GM19438 (cell line): ENCODE data around the gene JPT2.
"Not testable (repeated sequence)": the region's sequence is repeated elsewhere in the genome, so short reads cannot be mapped to it uniquely, and the experiment has no call there.

ENCODE experiments used
- ATAC-seq: cut with Tn5 transposase; IDR thresholded peaks from one replicate; pipeline ENCODE4 v1.9.1; 2021; ENCODE audit warnings: low read depth; ENCODE audit not compliant: unreplicated experiment

Gene JPT2

DNA sequence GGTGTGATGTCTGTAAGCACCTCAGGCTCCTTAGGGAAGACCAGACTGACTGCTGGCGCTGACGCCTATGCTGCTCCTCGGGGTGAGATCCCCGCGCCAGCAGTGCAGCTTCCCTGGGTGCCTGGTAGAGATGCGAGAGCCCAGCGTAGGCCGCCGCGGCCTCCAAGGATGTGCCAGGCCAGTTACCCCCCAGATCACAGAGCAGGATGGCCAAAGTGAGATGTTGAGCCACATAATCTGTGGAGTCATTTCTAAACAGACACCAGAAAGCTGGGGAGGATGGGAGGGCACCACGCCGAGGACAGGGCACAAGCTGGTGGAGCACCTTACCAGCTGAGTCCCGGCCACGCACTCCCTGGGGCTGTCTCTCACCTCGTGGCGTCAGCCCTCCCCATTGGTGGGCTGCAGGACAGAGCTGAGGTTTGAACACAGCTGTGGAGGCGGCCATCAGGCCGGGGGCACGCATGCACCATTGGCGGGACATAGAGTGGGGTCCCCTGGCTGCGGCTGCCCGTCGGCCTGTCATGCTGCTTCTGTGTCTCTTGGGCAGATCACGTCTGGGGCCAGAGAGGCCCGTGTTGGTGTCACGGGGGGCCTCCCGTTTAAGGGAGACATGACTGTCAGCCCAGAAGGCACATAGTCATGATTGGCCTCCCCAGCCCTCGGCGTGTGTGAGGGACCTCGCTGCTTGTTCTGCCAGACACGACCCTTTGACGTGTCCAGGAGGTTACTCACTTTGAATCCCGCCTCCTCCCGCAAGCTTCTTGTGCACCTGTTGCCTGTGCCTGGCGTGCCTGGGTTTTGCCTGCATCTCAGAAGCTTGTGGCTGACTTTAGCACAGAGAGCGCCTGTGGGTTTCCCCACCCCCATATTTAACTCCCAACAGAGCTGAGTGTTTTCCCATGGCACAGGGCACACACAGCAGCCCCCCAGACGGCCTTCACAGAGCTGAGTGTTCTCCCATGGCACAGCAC is 49.9 kb downstream of the JPT2 start:
- ATAC-seq: no peak

DNA sequence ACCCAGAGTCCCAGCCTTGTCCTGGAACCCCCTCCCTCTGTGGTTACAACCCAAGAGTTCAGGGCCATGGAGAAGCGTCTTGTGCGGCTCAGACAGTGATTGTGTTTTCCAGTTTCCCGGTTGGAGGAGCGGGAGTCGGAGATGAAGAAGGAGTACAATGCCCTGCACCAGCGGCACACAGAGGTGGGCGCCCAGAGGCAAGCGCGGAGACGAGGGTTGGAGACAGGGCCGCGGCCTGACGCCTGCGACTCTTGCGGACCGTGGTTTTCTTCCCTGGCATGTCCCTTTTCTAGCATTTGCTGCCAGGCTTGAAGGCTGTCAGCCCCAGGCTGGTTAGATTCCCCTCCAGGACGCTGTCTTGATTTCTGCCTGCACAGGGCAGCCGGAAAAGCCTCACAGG is 50.9 kb downstream of the JPT2 start:
- no peak for ATAC-seq

DNA sequence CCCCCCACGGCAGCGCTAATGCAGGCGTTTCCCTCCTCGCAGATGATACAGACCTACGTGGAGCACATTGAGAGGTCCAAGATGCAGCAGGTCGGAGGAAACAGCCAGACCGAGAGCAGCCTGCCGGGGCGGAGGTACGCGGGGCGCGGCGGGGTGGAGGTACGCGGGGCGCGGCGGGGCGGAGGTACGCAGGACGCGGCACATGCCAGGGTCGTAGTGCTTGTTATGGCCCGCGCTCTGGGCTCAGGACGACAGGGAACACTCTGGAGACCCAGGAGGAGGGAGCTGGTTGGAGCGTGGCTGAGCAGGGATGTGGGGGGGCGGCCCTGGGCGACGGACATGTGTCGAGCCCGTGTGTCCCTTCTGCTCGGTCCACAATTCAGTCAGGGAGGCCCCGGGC is 51.4 kb downstream of the JPT2 start:
- no peak for ATAC-seq

DNA sequence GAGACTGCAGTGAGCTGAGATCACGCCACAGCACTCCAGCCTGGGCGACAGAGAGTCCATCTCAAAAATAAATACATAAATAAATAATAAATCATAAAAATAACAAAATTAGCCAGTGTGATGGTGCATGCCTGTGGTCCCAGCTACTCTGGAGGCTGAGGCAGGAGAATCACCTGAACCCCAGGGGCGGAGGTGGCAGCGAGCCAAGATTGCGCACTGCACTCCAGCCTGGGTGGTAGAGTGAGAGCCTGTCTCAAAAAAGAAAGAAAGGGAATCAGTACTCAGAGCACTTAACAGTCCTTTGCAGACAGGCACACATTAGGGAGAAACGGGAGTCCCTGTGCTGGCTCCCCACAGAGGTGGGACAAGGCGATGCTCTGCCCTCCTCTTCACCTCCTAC is 53.0 kb downstream of the JPT2 start:
- ATAC-seq: no peak

DNA sequence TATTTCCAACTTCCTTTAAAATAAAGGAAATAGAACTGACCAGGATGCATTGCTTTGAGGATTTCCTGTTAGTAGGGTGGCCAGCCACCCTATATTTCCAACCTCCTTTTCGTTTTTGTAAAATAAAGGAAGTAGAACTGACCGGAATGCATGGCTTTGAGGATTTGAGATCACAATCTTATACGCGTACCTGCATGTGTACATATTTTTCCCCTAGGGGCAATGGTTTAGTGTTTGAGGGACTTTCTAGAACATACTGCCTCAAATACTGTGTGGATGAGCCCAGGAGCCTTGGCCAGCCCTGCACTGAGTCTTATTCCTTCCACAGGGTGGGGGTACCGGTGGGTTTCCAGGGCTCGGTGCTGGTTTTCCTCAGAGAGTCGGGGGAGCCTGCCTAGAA is 53.5 kb downstream of the JPT2 start:
- no peak for ATAC-seq

DNA sequence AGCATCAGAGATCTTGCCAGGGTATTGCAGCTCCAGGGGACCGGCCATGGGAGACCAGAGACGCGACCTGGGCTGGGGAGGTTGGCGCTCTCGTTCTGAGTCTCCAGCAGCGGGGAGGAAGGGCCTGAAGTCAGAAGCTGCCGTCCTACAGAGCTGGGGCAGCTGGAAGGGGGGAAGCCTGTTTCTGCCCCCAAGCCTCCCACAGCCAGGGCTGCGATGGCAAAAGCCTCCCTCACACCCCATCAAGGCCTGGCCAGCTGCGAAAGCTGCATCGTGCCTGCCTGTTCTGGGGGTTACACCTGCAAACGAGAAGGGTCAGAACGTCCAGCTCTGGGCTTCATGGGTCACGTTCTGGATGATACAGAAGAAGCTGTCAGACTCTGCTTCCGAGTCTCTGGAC is 54.0 kb downstream of the JPT2 start:
- ATAC-seq: no peak

DNA sequence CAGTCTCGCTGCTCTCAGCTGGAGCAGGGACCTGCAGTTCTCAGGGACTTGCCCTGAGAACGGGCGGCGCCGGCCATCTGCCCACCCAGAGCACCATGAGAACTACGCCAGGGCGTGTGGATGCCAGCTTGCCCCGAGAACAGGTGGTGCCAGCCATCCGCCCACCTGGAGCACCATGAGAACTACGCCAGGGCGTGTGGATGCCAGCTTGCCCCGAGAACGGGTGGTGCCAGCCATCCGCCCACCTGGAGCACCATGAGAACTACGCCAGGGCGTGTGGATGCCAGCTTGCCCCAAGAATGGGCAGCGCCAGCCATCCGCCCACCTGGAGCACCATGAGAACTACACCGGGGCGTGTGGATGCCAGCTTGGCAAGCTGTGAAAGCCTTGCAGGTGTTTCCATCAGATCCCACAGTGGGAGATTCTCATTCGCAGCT is 54.5 kb downstream of the JPT2 start:
- not testable (repeated sequence) for ATAC-seq

DNA sequence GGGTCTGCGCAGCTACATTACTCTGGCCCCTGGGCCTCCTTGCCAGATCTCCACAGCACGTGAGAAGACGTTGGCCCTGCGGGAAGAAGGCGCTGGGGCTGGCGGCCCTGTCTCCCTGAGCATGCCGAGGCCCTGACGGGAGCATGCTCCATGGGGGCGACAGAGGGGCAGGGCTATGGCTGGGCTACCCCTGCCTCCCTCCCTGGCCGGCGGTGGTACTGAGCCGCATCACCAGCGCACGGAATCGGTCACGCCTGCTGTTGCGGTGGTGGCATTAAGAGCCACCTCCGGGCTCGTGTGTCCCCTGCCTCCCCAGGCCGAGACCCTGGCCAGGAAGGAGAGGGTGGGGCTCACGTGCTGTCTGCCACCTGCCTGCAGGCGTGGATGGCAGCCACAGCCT is 56.0 kb downstream of the JPT2 start:
- ATAC-seq: no peak

DNA sequence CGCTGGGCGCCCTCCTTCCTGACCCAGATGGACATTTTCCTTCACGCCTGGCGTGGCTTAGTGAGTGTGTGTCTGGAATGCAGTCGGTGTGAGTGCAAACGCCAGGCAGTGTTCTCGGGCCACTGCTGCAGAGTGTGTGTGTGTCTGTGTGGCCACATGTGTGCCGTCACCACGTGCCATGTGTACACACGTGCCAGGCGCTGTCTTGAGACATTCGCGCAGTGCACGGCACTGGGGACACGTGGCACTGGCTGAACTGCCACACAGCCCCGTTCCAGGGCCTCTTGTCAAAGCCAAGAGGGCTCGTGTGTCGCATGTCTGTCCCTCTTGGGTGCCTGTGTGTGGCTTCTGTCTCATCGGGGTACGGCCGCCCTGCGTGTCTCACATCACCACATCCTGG is 56.7 kb downstream of the JPT2 start:
- no peak for ATAC-seq

DNA sequence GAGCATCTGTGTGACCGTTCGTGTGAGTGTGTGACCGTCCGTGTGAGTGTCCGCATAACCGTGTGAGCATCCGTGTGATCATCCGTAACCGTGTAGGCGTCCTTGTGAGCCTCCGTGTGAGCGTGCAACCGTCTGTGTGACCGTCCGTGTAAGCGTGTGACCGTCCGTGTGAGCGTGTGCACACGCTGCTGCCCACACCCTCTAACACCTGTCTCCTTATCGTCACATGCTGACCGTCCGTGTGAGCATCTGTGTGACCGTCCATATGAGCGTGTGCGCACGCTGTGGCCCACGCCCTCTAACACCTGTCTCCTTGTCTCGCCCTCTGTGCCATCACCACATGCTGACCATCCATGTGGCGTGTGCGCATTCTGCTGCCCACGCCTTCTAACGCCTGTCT is 62.2 kb downstream of the JPT2 start:
- ATAC-seq: no peak

DNA sequence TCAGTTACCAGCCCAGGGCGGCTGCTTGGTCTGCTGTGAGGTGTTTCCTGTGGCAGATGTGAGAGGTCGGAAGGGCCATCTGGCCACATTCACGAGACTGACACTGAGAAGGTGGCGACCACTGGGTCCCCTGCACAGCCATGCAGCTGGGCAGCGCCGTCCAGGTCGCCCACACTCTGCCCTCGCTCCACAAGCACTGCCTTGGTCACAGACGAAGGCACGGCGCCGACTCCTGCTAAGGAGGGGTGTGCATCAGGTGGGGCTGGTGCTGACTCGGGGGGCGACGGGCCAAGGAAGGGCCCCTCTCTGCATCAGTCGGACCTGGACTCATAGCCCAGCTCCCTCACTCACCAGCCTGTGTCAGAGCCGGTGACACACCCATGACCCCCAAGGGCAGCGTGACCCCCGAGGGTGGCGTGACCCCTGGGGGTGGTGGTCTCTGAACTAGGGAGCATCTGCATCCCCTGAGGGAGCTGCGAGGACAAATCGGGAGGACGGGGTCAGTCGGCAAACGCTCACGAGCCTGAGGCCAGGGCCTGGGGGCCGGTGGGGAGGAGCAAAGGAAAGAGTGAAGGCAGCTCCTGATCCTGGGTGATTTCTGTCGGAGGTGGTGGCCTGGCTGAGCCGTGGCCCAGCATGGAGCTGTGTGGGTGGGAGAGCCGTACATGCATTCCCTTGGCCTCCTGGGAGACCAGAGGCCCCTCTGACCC is 62.9 kb downstream of the JPT2 start:
- ATAC-seq: no peak

DNA sequence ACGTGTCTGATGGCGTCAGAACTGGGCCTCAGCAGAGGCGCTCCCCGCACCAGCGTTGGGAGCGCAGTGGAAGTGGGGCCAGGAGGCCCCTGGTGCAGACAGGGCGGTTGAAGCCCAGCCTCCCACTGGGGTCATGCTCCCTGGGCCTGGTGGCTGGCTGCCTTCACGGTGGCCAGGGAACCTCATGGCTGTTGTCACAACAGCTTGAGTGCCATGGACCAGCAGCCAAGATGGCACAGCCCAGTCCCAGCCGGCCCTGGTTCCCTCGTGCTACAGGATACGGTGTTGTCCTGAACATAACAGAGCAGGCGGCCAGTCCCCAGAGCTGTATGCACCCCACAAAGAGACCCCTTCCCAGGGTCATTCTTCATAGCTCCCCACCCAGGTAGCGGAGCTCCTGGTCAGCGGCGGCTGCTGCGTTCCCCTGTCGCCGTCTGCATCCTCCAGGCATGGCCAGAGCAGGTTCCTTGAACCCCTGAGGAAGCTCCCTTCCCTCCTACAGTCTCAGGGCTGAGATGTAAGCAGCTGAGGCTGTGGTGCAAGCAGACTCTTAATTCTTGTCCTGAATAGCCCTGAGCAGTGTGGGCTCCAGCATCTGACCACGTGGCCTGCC is 63.6 kb downstream of the JPT2 start:
- ATAC-seq: no peak

DNA sequence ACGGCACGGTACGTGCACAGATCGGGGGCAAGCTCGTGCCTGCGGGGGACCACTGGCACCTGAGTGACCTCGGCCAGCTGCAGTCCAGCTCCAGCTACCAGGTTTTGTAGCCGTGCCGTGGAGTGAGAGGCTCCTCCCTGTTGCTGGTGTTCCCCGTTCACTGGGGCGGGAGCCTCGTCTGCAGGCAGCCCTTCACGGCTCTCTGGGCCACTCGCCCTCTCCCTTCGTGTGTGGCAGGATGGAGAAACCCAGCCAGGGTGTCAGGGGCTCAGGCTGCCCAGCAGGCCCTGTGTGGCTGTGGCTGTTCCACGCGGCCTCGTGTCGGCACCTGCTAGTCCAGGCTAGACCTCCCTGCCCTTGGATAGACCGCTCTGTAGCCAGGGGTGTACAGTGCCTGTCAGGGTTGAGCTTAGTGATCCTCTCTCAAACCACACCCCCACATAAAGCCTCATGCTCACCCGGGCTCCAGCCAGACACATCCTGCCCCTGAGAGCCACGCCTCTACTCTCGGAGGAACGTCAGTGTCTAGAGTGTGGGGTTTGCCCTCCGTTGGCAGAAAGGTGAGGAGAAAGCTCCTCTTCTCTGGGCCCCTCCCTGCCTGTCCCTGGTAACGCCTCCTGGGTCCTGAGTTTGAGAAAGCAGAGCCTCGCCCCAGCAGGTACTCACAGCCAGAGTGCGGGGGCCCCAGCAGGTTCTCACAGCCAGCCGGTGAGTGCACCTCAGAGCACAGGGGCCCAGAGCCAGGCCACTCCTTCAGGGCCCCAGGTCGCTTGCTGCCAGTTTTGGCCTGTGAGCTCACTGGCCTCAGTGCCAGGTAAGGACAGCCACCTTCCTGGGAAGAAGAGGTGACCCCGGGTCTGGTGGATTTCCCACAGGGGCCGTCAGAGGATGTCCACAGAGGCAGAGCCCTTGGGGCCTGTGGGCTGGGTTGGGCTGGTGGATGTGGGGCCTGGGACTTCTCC is 65.6 kb downstream of the JPT2 start:
- ATAC-seq: no peak

DNA sequence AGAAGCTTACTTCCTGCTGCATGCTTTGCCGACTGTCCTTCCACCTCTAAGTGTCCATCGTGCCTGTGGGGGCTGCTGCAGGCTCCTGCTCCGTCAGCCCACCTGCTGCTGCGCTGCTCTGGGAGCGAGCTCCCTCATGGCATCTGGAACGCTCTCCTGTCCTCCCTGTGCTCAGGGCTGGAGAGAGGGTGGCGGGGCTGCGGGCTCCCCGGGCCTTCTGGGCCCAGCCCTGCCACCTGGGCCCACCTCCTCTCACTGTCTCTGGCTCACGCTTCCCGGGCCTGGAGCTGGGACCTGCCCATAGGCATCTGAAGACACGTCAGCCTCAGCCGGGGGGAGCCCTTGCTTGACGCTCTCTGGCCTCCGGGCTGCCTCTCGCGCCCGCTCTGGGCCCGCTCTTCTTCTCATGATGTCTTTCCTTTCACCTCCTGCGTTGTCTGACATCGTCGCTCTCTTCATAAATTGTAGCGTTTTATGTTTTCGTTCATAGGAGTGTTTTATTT is 66.3 kb downstream of the JPT2 start:
- ATAC-seq: no peak

DNA sequence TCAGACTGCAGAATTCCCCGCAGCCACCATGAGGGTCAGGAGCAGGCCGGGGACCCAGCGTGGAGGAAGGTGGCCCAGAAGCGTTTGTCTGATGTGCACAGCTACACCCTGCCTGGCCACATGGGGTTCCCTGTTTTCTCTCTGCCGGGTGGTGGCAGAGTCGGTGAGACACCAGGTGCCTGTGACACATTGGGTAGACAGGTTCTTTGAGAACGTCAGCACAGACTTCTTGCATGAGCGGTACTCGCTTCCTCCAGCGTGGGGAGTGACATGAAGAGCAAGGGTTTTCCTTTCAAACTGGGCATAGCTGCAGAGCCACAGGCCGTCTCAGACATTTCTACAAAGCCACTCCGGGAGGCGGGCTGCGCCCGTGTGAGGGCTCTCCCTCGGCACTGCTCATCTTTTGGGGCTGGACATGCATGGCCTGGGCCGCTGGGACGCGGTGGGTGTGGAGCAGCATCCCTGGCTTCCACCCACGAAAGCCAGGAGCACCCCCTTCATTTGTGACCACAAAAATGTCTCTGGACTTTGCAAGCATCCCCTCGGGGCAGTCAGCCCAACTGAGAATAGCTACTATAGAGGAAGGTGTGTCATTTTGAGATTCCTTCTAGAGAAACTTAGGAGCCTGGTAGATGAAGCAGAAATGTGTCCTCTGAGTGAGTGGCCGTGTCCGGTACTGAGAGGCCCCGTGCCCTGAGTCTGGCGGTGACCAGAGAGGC is 67.3 kb downstream of the JPT2 start:
- no peak for ATAC-seq

DNA sequence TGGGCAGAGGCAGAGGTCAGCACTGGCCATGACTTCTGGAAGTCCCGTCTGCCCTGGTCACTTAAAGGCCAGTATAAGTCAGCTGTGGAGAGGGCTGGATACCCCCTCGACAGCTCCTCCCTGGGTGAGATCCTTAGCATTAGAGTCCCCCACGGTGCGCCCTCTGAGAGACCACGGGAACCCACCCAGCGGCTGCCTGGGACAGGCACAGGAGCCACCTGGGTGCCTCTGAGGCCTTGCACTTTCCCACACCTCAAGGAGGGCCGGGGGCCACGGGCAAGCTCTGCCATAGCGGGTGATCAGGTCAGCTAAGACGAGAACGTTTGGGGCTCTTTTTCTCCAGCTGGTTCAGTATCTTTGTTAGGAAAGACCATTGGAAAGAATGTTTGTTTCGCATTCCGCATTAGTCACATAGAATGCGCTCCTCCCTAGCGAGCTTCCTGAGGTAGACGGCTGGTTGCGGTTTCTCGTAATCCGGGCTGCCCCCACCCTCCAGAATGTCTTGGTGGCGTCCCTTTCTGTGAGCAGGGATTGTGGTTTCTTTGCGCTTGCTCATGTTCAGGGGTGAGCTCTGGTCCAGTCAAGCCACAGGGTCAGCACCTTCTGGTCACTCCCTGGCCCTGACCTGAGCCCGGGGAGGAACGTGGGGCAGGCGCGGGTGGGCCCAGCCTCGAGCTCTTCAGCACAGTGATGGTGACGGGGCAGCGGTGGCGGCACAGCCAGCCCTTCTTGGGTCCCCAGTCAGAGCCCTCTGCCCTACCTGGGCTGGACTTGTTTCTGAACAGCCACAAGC is 68.0 kb downstream of the JPT2 start:
- no peak for ATAC-seq

DNA sequence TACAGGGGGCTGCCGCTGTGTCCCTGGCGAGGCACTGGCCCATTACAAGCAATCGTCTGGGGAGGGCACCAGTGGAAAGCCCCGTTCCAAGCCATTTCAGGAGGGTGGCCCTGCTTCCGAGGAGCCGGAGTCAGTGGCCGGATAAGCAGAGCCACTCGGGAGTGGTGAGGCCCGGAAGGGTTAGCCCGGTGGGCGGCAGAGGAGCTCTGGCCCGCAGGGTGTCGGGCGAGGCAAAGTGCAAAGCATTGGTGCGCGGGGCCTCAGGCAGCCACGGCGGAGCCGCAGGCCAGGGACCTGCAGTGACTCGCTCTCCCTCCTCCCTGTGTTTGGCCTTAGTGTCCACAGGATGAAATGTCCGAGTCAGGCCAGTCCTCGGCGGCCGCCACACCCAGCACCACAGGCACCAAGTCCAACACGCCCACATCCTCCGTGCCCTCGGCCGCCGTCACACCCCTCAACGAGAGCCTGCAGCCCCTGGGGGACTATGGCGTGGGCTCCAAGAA is 68.7 kb downstream of the JPT2 start:
- ATAC-seq: no peak

DNA sequence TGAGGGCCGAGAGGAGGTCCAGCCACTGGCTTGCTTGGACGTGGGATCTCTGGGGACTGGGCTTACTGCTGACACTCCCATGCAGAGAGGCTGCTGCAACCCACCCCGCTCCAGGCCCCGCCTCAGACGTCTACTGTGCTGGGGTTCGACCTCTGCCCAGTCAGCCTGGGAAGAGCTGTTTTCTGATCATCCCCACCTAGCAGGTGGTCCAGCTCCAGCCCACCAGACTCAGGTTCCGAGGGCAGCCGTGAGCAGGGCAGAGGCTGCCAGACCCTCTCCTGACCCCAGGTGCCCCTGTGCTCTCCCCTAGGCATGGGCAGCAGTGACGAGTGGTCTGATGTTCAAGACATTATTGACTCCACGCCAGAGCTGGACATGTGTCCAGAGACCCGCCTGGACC is 69.9 kb downstream of the JPT2 start:
- ATAC-seq: no peak
